GM13977 (cell line): Measurements from ENCODE around the gene XAB2.

Experiments used
- DNase-seq: peaks from one replicate; pipeline ENCODE4 v3.0.0; 2012; ENCODE audit warnings: low spot score
- in situ Hi-C: fragments of 300-500 bp; cut with MboI; formaldehyde crosslinking; loops from one replicate; pipeline ENCODE4 v1.12.0; 2022; ENCODE audit warnings: low sequenced_read_pairs, low pct_unique_long_range_greater_than_20kb, mixed read lengths, inconsistent platforms; ENCODE audit not compliant: unreplicated experiment
- TF ChIP-seq, protein P1 (sequence below): IDR thresholded peaks from 2 replicates; pipeline ENCODE4 v1.5.1; 2012; ENCODE audit warnings: mild to moderate bottlenecking, control low read depth; ENCODE audit not compliant: insufficient read depth; ENCODE audit errors: extremely low read depth, missing control alignments

Gene XAB2

DNA sequence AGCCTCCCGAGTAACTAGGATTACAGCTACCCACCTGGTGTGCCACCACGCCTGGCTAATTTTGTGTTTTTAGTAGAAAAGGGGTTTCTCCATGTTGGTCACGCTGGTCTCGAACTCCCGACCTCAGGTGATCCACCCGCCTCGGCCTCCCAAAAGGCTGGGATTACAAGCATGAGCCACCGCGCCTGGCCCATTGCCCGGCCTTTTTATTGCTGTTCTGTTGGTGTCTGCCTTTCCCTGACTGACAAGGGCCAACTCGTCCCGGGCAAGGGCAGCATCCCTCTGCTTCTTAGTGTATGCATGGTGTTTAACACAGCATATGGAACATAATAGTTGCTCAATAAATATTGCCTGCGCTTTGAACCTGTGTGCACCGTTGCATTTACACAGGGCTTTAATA, 33.3 kb upstream of the XAB2 start:
- TF ChIP-seq, protein P1, sequence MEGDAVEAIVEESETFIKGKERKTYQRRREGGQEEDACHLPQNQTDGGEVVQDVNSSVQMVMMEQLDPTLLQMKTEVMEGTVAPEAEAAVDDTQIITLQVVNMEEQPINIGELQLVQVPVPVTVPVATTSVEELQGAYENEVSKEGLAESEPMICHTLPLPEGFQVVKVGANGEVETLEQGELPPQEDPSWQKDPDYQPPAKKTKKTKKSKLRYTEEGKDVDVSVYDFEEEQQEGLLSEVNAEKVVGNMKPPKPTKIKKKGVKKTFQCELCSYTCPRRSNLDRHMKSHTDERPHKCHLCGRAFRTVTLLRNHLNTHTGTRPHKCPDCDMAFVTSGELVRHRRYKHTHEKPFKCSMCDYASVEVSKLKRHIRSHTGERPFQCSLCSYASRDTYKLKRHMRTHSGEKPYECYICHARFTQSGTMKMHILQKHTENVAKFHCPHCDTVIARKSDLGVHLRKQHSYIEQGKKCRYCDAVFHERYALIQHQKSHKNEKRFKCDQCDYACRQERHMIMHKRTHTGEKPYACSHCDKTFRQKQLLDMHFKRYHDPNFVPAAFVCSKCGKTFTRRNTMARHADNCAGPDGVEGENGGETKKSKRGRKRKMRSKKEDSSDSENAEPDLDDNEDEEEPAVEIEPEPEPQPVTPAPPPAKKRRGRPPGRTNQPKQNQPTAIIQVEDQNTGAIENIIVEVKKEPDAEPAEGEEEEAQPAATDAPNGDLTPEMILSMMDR: no peak
- no peak for DNase-seq
- in situ Hi-C loops: loop anchor here (10.0 kb wide), 1 partner anchor 142 kb away; no protein-coding TSS in a partner anchor

DNA sequence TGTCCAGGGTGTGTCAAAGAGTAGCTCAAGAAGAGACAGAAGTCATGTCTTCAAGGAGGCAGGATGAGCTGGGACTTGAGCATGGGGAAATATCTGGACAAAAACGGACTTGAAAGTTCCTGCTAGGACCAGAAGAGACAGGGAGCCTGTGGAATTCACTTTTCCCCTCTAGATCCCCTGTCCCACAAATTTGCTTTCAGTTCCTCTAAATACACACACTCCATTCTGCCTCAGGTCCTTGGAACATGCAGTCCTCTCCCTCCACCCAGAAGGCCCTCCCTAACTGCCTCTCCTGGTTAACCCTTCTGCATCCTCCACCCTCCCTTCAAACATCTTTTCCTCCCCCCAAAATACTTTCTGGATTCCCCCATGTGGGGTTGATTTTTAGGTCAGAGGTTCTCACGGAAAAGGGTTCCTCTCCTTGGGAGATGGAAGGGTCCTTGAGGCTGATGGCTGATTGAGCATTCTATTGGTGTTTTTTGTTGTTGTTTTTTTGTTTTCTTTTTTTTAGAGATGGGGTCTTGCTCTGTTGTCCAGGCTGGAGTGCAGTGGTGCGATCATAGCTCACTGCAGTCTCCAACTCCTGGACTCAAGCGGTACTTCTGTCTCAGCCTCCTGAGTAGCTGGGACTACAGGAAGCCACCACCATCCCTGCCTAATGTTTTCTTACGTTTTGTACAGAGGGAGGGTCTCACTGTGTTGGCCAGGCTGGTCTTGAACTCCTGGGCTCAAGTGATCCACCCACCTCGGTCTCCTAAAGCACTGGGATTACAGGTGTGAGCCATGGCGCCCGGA, 32.6 kb upstream of the XAB2 start:
- TF ChIP-seq, protein P1: no peak
- in situ Hi-C loops: loop anchor here (10.0 kb wide), 1 partner anchor 143 kb away; no protein-coding TSS in a partner anchor
- DNase-seq: no peak

DNA sequence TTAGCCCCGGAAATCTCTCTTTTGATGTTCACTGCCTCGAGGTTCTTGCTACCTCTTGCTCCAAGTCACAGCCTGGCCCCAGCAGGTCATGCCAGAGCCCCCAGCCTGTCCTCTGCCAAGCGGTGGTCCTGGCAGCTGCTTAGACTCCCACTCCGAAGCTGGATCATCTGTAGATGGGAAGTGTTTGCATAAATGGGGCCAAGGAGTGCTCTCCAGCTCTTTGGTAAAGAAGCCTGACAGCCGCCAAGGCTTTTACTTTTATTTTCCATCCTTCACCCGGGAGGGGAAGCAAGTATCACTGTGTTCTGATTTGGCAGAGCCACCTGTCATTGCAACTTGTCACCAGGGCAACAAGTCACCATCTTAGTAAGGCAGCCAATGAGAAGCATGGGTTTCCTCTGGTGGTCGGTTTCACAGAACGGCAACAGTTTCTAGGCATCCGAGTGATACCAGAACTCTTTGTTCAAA, 28.9 kb upstream of the XAB2 start:
- TF ChIP-seq, protein P1: no peak
- peak; percentile 96 for DNase-seq
- in situ Hi-C loops: no loop called here

DNA sequence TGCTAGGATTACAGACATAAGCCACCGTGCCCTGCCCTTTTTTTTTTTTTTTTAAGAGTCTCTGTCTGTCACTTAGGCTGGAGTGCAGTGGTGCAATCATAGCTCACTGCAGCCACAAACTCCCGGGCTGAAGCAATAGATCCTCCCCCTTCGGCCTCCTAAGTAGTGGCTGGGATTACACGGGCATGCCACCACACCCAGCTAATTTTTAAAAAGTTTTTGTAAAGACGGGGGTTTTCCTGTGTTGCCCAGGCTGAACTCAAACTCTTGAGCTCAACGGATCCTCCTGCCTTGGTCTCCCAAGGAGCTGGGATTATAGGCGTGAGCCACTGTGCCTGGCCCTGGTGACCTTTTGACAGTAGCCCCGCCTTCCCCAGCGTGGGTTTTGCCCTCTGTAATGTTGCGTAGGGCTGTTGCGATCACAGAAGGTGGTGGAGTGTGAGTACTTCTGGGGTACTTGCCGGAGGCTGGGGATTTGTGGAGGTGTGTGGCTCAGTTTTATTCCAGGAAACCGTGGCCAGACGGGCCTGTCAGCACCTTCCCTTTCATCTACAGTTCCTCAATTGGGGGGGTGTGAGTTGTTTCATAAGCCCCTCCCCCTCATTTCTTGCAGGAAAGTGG, 27.9 kb upstream of the XAB2 start:
- DNase-seq: no peak
- in situ Hi-C loops: no loop called here
- TF ChIP-seq, protein P1: no peak

DNA sequence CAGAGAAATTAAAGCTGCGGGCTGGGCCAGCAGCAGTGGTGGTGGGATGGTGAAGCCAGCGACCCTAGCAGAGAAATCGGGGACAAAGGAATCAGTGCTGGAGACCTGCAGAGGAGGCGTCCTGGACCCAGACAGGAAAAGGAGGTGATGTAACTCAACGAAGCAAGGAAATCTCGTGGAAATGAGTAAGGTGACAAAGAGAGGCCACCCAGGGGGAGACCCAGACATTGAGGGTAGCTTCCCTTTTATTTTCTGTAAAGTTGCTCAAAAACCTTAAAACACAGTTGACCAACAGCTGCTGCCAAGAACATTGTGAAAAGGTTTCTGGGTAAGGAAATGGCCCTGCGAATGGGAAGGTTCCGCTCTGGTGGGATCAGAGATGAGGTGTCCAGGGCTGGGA, 26.2 kb upstream of the XAB2 start:
- no peak for DNase-seq
- in situ Hi-C loops: no loop called here
- TF ChIP-seq, protein P1: no peak

DNA sequence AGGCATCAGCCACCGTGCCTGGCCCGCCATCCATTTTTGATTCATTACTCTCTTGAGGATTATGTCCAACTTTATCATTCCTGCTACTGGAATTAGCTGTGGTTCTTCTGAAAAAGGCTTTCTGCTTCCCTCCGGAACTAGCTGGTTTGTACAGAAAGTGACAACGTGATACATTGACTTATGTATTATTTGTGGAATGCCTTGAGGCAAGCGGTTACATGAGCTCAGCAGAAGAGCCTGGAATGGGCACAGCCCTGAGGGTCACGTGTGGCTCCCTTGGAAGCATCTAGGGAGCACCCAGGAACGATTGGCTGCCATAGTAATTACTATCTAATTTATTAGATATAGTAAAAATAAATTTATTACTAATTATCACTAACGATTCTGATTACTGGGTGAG, 25.1 kb upstream of the XAB2 start:
- no peak for DNase-seq
- TF ChIP-seq, protein P1: no peak
- in situ Hi-C loops: no loop called here
